GM23338 (cell line): ENCODE data around the gene NAP1L4. TPM values are rescaled to one million over a fixed set of nuclear protein-coding genes. Genes with fewer than 3 reads are reported as not detected.

Experiments
- ATAC-seq: fragments of 200-7000 bp; cut with Tn5 transposase; 3 replicates; pipeline ENCODE4 v1.9.1; 2020
- DNase-seq: peaks from one replicate; pipeline ENCODE4 v3.0.0-alpha.2; 2015; ENCODE audit warnings: low spot score
- H2AFZ ChIP-seq: fragments of 200-600 bp; sonication (generic); 2 replicates; pipeline ENCODE4 v1.8.0; 2016; ENCODE audit warnings: antibody characterized with exemption, mild to moderate bottlenecking, moderate library complexity
- H3F3A ChIP-seq: fragments of 200-600 bp; sonication (generic); replicated peaks from 2 replicates; pipeline ENCODE4 v1.8.0; 2017; ENCODE audit warnings: antibody characterized with exemption, mixed run types, low read depth
- H3K27ac ChIP-seq: fragments of 200-600 bp; sonication (generic); 2 replicates; pipeline ENCODE4 v1.6.1; 2016; ENCODE audit warnings: low read depth
- H3K27me3 ChIP-seq: fragments of 200-600 bp; sonication (generic); 2 replicates; pipeline ENCODE4 v1.8.0; 2016; ENCODE audit warnings: mild to moderate bottlenecking, mixed run types, moderate library complexity; ENCODE audit not compliant: insufficient read depth
- H3K36me3 ChIP-seq: fragments of 200-600 bp; sonication (generic); 2 replicates; pipeline ENCODE4 v1.8.0; 2016; ENCODE audit warnings: mild to moderate bottlenecking; ENCODE audit not compliant: insufficient read depth
- H3K4me1 ChIP-seq: fragments of 200-600 bp; sonication (generic); 2 replicates; pipeline ENCODE4 v1.8.0; 2016; ENCODE audit warnings: mild to moderate bottlenecking, moderate library complexity; ENCODE audit not compliant: insufficient read depth
- H3K4me2 ChIP-seq: fragments of 200-600 bp; sonication (generic); 2 replicates; pipeline ENCODE4 v1.7.1; 2017; ENCODE audit warnings: mixed run types
- H3K4me3 ChIP-seq: fragments of 200-600 bp; sonication (generic); 2 replicates; pipeline ENCODE4 v1.6.1; 2016; ENCODE audit warnings: mixed run types
- H3K79me2 ChIP-seq: fragments of 200-600 bp; sonication (generic); replicated peaks from 2 replicates; pipeline ENCODE4 v1.8.0; 2017; ENCODE audit warnings: mild to moderate bottlenecking; ENCODE audit not compliant: insufficient read depth
- H3K9me2 ChIP-seq: fragments of 200-600 bp; sonication (generic); 2 replicates; pipeline ENCODE4 v1.8.0; 2017; ENCODE audit not compliant: insufficient read depth
- H4K20me1 ChIP-seq: fragments of 200-600 bp; sonication (generic); replicated peaks from 2 replicates; pipeline ENCODE4 v1.8.0; 2017; ENCODE audit warnings: mild to moderate bottlenecking; ENCODE audit not compliant: insufficient read depth
- H3K27ac Mint-ChIP-seq: 2 replicates; pipeline ENCODE4 v1.8.0; 2020; ENCODE audit warnings: inconsistent platforms, mild to moderate bottlenecking, moderate library complexity, mixed read lengths
- H3K27me3 Mint-ChIP-seq: 3 replicates; pipeline ENCODE4 v1.8.0; 2022; ENCODE audit warnings: low read depth, mild to moderate bottlenecking, moderate library complexity, mixed read lengths, inconsistent platforms; ENCODE audit not compliant: insufficient read depth, poor library complexity
- H3K36me3 Mint-ChIP-seq: 3 replicates; pipeline ENCODE4 v1.8.0; 2021; ENCODE audit warnings: low read depth, mild to moderate bottlenecking, inconsistent platforms, moderate library complexity, mixed read lengths
- H3K4me1 Mint-ChIP-seq: 3 replicates; pipeline ENCODE4 v1.8.0; 2020; ENCODE audit warnings: mild to moderate bottlenecking, inconsistent platforms, mixed read lengths
- H3K4me3 Mint-ChIP-seq: 3 replicates; pipeline ENCODE4 v1.8.0; 2021; ENCODE audit warnings: moderate library complexity, mild to moderate bottlenecking, inconsistent platforms, mixed read lengths
- H3K9me3 Mint-ChIP-seq: 3 replicates; pipeline ENCODE4 v1.8.0; 2020; ENCODE audit warnings: moderate library complexity, mild to moderate bottlenecking, inconsistent platforms, mixed read lengths
- CTCF ChIP-seq, 2 experiments: fragments of 200-600 bp in 1 of 2; sonication (generic) in 1 of 2; conservative IDR thresholded peaks; 2 replicates each; pipeline versions ENCODE4 v1.5.1 to v1.6.1; 2016 to 2017; ENCODE audit warnings: antibody characterized with exemption in 2 of 2, low read depth in 2 of 2, mild to moderate bottlenecking in 2 of 2, moderate library complexity in 1 of 2
- EZH2 ChIP-seq: fragments of 200-600 bp; sonication (generic); IDR thresholded peaks from one replicate; pipeline ENCODE4 v1.8.0; 2017; ENCODE audit warnings: antibody characterized with exemption, mild to moderate bottlenecking, low read depth; ENCODE audit not compliant: unreplicated experiment
- NANOG ChIP-seq: IDR thresholded peaks from 2 replicates; pipeline ENCODE4 v1.6.1; 2016; ENCODE audit warnings: antibody characterized with exemption, borderline replicate concordance
- STAT1 ChIP-seq: IDR thresholded peaks from one replicate; pipeline ENCODE4 v1.6.1; 2016; ENCODE audit warnings: antibody characterized with exemption; ENCODE audit not compliant: unreplicated experiment
- ZNF114 ChIP-seq: fragments of 250-450 bp; sonication (Bioruptor Pico); IDR thresholded peaks from 2 replicates; pipeline ENCODE4 v1.5.0; 2020; ENCODE audit warnings: mild to moderate bottlenecking, moderate library complexity
- ZNF462 ChIP-seq: fragments of 250-450 bp; sonication (Bioruptor Pico); IDR thresholded peaks from 2 replicates; pipeline ENCODE4 v1.5.0; 2020; ENCODE audit warnings: mild to moderate bottlenecking, moderate library complexity
- polyA plus RNA-seq: library from polyadenylated mRNA; unstranded; fragments of >200 nt; fragmentation: Nextera tagmentation; extraction: Ambion mirVana; gene quantifications from 2 replicates; pipeline ENCODE4 v1.2.1, GENCODE V29; 2016
- small RNA-seq: library from RNA; depleted of rRNA; stranded (forward); fragments of <200 nt; gene quantifications from one replicate; pipeline ENCODE3, GENCODE V24; 2014; ENCODE audit warnings: low replicate concordance
- total RNA-seq: library from RNA; depleted of rRNA; stranded (reverse); fragments of >200 nt; shearing (Covaris generic); gene quantifications from 2 replicates; pipeline ENCODE4 v1.2.3, GENCODE V29; 2014; rRNA removed

NAP1L4 gene
- total and polyA plus RNA-seq, 2 experiments from 2014 or later: 181 to 189 TPM

GRCh38 chr11:2896047-2896446 lies 96.1 kb downstream of the NAP1L4 start:
- Histone ChIP-seq H3K79me2 (no peaks in the 10 kb centered on the region), H3K36me3 (no peaks in the 10 kb centered on the region), H3K9me2 (no peaks in the 10 kb centered on the region), H3F3A (peaks cover 14% of the 10 kb centered on the region; the same call in 1 of the 2 replicates), H2AFZ (no peak overlapping the region), H4K20me1 (no peaks in the 10 kb centered on the region; the same call in 1 of the 2 replicates), H3K4me1 (peaks cover 9% of the 10 kb centered on the region), H3K4me3 (no peak overlapping the region), H3K27ac (no peak overlapping the region), H3K27me3 (peaks cover 4% of the 10 kb centered on the region; the same call in 1 of the 2 replicates), H3K4me2 (no peak overlapping the region)
- H3K4me1 Mint-ChIP-seq: peaks cover 10% of the 10 kb centered on the region
- no peak overlapping the region for H3K27ac Mint-ChIP-seq
- H3K36me3 Mint-ChIP-seq: peaks cover 12% of the 10 kb centered on the region
- H3K4me3 Mint-ChIP-seq: no peak overlapping the region
- ATAC-seq: no peak
- H3K9me3 Mint-ChIP-seq: peaks cover 32% of the 10 kb centered on the region
- TF ChIP-seq ZNF462 (CRISPR knock-in tag) (no peak), CTCF (conservative IDR thresholded peaks at IDR 0.05; ENCODE audit: low read depth in 2 of 2) (no peak), ZNF114 (CRISPR knock-in tag) (no peak), STAT1 (no peak), EZH2 (no peak), NANOG (no peak)
- DNase-seq: no peak
- peaks cover 57% of the 10 kb centered on the region for H3K27me3 Mint-ChIP-seq

Small RNA genes lying within 50 kb of the gene (small RNA-seq; reads per million reads assigned to genes)
- gene SNORA54: 2.4 reads per million, percentile 84 among the genes with 10 or more reads in this experiment

Other genes with a start within 250 kb of the NAP1L4 start
- 22.2 and 23.5 TPM in 2 replicates for gene CDKN1C, start 106.6 kb downstream of the NAP1L4 start, total RNA-seq
- 19.3 and 23.6 TPM in 2 replicates for gene CDKN1C, start 106.6 kb downstream of the NAP1L4 start, polyA plus RNA-seq
- gene PHLDA2, start 62.9 kb downstream of the NAP1L4 start, total RNA-seq: 3.8 TPM in 1 of 2 replicates, not detected in the other
- 16.5 and 19.2 TPM in 2 replicates for gene PHLDA2, start 62.9 kb downstream of the NAP1L4 start, polyA plus RNA-seq
- gene CARS1, start 65.1 kb upstream of the NAP1L4 start, total RNA-seq: 94.1 and 95.9 TPM in 2 replicates
- gene CARS1, start 65.1 kb upstream of the NAP1L4 start, polyA plus RNA-seq: 71.0 and 72.9 TPM in 2 replicates
- gene OSBPL5, start 173.0 kb upstream of the NAP1L4 start, total RNA-seq: 8.1 and 12.0 TPM in 2 replicates
- gene OSBPL5, start 173.0 kb upstream of the NAP1L4 start, polyA plus RNA-seq: 2.7 and 3.4 TPM in 2 replicates
- not detected in 2 replicates for gene MRGPRG, start 226.5 kb upstream of the NAP1L4 start, total RNA-seq
- not detected in 2 replicates for gene MRGPRG, start 226.5 kb upstream of the NAP1L4 start, polyA plus RNA-seq
- gene MRGPRE, start 240.1 kb upstream of the NAP1L4 start, total RNA-seq: not detected in 2 replicates
- not detected in 2 replicates for gene MRGPRE, start 240.1 kb upstream of the NAP1L4 start, polyA plus RNA-seq